Stimulated activated CD4-positive, alpha-beta T cell treated with anti-CD3 and anti-CD28 coated beads, Interleukin-2, amount 100 ng/mL, for 4 hours (primary cell): ENCODE data around the gene ANO6.

Experiments
- DNase-seq: peaks from one replicate; pipeline ENCODE4 v3.0.0-alpha.2; 2020; ENCODE audit warnings: low read depth

Gene ANO6

GRCh38 chr12:45464699-45465098, 248.8 kb downstream of the ANO6 start:
- DNase-seq: no peak

GRCh38 chr12:45468751-45469615, 253.1 kb downstream of the ANO6 start:
- DNase-seq: no peak

- no peak for DNase-seq
Measured at GRCh38 chr12:45469902-45470301, 254.0 kb downstream of the ANO6 start.

GRCh38 chr12:45473636-45474035, 257.7 kb downstream of the ANO6 start:
- DNase-seq: no peak

DNA sequence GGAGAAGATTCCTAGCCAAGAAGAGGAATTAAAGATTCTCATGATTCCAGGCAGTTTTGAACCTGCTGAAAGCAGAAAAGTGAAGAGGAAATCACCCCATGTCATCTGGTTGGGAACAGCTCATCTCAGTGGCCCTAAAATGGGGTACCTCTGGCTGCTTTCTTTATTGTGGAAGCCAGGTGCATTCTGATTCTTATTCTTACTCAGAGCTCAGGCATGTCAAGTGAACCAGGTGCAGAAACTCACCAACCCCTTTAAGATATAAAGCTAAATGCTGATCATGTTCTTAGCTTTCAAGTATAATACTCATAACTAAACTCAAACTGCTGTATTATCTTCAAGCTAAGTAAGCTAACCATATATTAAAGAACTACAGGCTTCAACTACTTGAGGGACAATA, 259.7 kb downstream of the ANO6 start:
- no peak for DNase-seq

- no peak for DNase-seq
Measured at GRCh38 chr12:45477526-45477925, 261.6 kb downstream of the ANO6 start.

GRCh38 chr12:45478931-45479330, 263.0 kb downstream of the ANO6 start:
- DNase-seq: no peak

- DNase-seq: no peak
Measured at GRCh38 chr12:45481746-45482145, 265.9 kb downstream of the ANO6 start.

DNA sequence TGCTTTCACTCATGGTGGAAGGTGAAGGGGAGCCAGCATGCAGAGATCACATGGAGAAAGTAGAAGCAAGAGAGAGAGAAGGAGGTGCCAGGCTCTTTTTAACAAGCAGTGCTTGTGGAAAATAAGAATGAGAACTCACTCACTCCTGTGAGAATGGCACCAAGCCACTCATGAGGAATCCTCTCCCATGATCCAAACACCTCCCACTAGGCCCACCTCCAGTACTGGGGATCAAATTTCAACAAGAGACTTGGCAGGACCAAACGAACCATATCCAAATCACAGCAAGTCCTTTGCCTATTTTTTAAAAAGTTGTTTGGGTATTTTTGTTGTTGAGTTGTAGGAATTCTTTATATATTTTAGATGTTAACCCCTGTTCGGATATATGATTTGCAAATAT, 267.7 kb downstream of the ANO6 start:
- DNase-seq: no peak
